Neural cell (in vitro differentiated cells): ENCODE measurements around the gene LCP2. TPM values are rescaled to one million over a fixed set of nuclear protein-coding genes. Genes with fewer than 3 reads are reported as not detected.

Experiments
- H2AFZ ChIP-seq: fragments of 200-600, 300-800 bp; sonication (generic), shearing (Covaris generic); 2 replicates; pipeline ENCODE4 v1.6.0; 2014; ENCODE audit warnings: low read depth, mild to moderate bottlenecking, antibody characterized with exemption, low read length, moderate library complexity
- H3F3A ChIP-seq: fragments of 200-600 bp; shearing (Covaris generic); 2 replicates; pipeline ENCODE4 v1.6.1; 2016; ENCODE audit warnings: mild to moderate bottlenecking, moderate library complexity, mixed read lengths, antibody characterized with exemption, low read length; ENCODE audit not compliant: insufficient read depth, poor library complexity, severe bottlenecking
- H3K27ac ChIP-seq: fragments of 200-600, 300-800 bp; sonication (generic), shearing (Covaris generic); 2 replicates; pipeline ENCODE4 v1.5.1; 2014; ENCODE audit warnings: mild to moderate bottlenecking, low read length, moderate library complexity
- H3K27me3 ChIP-seq: fragments of 300-800, 200-600 bp; sonication (generic), shearing (Covaris generic); 2 replicates; pipeline ENCODE4 v1.6.0; 2014; ENCODE audit warnings: mild to moderate bottlenecking, low read depth, low read length, moderate library complexity; ENCODE audit not compliant: insufficient read depth
- H3K36me3 ChIP-seq: fragments of 300-800, 200-600 bp; sonication (generic), shearing (Covaris generic); 2 replicates; pipeline ENCODE4 v1.5.1; 2014; ENCODE audit warnings: mild to moderate bottlenecking, antibody characterized with exemption, low read length, moderate library complexity; ENCODE audit not compliant: insufficient read depth
- H3K4me2 ChIP-seq: fragments of 300-800, 200-600 bp; sonication (generic), shearing (Covaris generic); 2 replicates; pipeline ENCODE4 v1.6.0; 2014; ENCODE audit warnings: mild to moderate bottlenecking, low read length
- H3K4me3 ChIP-seq: fragments of 300-800, 200-600 bp; sonication (generic), shearing (Covaris generic); 2 replicates; pipeline ENCODE4 v1.5.1; 2014; ENCODE audit warnings: mild to moderate bottlenecking, low read length, moderate library complexity
- H3K79me2 ChIP-seq: fragments of 200-600 bp; shearing (Covaris generic); replicated peaks from 2 replicates; pipeline ENCODE4 v1.6.0; 2014; ENCODE audit warnings: mild to moderate bottlenecking, low read length, moderate library complexity; ENCODE audit not compliant: insufficient read depth
- H3K9ac ChIP-seq: fragments of 300-800, 200-600 bp; sonication (generic), shearing (Covaris generic); 2 replicates; pipeline ENCODE4 v1.6.1; 2016; ENCODE audit warnings: mild to moderate bottlenecking, low read length, mixed read lengths
- H3K9me2 ChIP-seq: fragments of 200-600 bp; shearing (Covaris generic); 2 replicates; pipeline ENCODE4 v1.6.1; 2016; ENCODE audit warnings: mild to moderate bottlenecking, low read length, mixed read lengths; ENCODE audit not compliant: insufficient read depth
- H3K9me3 ChIP-seq: fragments of 200-600, 300-800 bp; sonication (generic), shearing (Covaris generic); 2 replicates; pipeline ENCODE4 v1.6.1; 2016; ENCODE audit warnings: mild to moderate bottlenecking, mixed run types, low read length, moderate library complexity, mixed read lengths
- H4K20me1 ChIP-seq: fragments of 200-600 bp; shearing (Covaris generic); 2 replicates; pipeline ENCODE4 v1.6.1; 2016; ENCODE audit warnings: mild to moderate bottlenecking, mixed run types; ENCODE audit not compliant: insufficient read depth
- CTCF ChIP-seq: fragments of 450-650 bp; IDR thresholded peaks from 2 replicates; pipeline ENCODE4 v1.5.1; 2014; ENCODE audit warnings: antibody characterized with exemption, mild to moderate bottlenecking, moderate library complexity; ENCODE audit not compliant: poor library complexity, severe bottlenecking
- EP300 ChIP-seq: fragments of 450-650 bp; conservative IDR thresholded peaks from 2 replicates; pipeline ENCODE4 v1.6.1; 2014; ENCODE audit warnings: antibody characterized with exemption, mild to moderate bottlenecking, moderate library complexity; ENCODE audit not compliant: poor library complexity, severe bottlenecking
- EZH2 ChIP-seq: fragments of 200-600, 300-800 bp; shearing (Covaris generic), sonication (generic); IDR thresholded peaks from 2 replicates; pipeline ENCODE4 v1.6.1; 2014; ENCODE audit warnings: antibody characterized with exemption, low read length, borderline replicate concordance, mild to moderate bottlenecking; ENCODE audit not compliant: insufficient read depth, poor library complexity, severe bottlenecking
- MXI1 ChIP-seq: fragments of 450-650 bp; conservative IDR thresholded peaks from 2 replicates; pipeline ENCODE4 v1.6.1; 2014; ENCODE audit warnings: antibody characterized with exemption, mild to moderate bottlenecking; ENCODE audit not compliant: poor library complexity, severe bottlenecking
- POLR2AphosphoS5 ChIP-seq: IDR thresholded peaks from 2 replicates; pipeline ENCODE4 v1.6.1; 2012
- RAD21 ChIP-seq: fragments of 450-650 bp; conservative IDR thresholded peaks from 2 replicates; pipeline ENCODE4 v1.6.1; 2014; ENCODE audit warnings: antibody characterized with exemption, mild to moderate bottlenecking, moderate library complexity
- REST ChIP-seq: IDR thresholded peaks from 2 replicates; pipeline ENCODE4 v1.6.1; 2012; ENCODE audit warnings: borderline replicate concordance
- SMC3 ChIP-seq: fragments of 450-650 bp; conservative IDR thresholded peaks from 2 replicates; pipeline ENCODE4 v1.6.1; 2014; ENCODE audit warnings: antibody characterized with exemption, mild to moderate bottlenecking, moderate library complexity; ENCODE audit not compliant: poor library complexity
- TAF1 ChIP-seq: IDR thresholded peaks from 2 replicates; pipeline ENCODE4 v1.6.1; 2012; ENCODE audit warnings: low read depth
- polyA plus RNA-seq: library from polyadenylated mRNA; depleted of rRNA; stranded (reverse); fragments of >200 nt; gene quantifications from 2 replicates; pipeline ENCODE4 v1.2.3, GENCODE V29; 2014

The LCP2 gene
- polyA plus RNA-seq, 1 donor from 2014 or later: not detected

- H3K9me2 ChIP-seq: no peaks in the 10 kb centered on the region
- no peaks in the 10 kb centered on the region for H3K36me3 ChIP-seq
- H3K4me2 ChIP-seq: no peak overlapping the region
- no peak overlapping the region for H3K27ac ChIP-seq
- TF ChIP-seq TAF1 (no peak), CTCF (no peak), REST (no peak), MXI1 (no peak), SMC3 (no peak), POLR2AphosphoS5 (no peak), RAD21 (no peak), EZH2 (no peak), EP300 (no peak)
- no peaks in the 10 kb centered on the region for H3K9me3 ChIP-seq
- no peaks in the 10 kb centered on the region for H3F3A ChIP-seq
- no peak overlapping the region for H3K9ac ChIP-seq
- H3K27me3 ChIP-seq: no peaks in the 10 kb centered on the region
- H4K20me1 ChIP-seq: no peaks in the 10 kb centered on the region
- H3K4me3 ChIP-seq: no peak overlapping the region
- H2AFZ ChIP-seq: no peak overlapping the region
- no peaks in the 10 kb centered on the region for H3K79me2 ChIP-seq
Measured at GRCh38 chr5:170342153-170342725, 44.7 kb upstream of the LCP2 start.

- H3K27ac ChIP-seq: no peak overlapping the region
- no peaks in the 10 kb centered on the region for H3K36me3 ChIP-seq
- no peaks in the 10 kb centered on the region for H3K9me3 ChIP-seq
- TF ChIP-seq RAD21: no peak
- no peak for TF ChIP-seq POLR2AphosphoS5
- no peak for TF ChIP-seq TAF1
- no peak for TF ChIP-seq REST
- TF ChIP-seq CTCF: no peak
- TF ChIP-seq MXI1: no peak
- no peak for TF ChIP-seq SMC3
- TF ChIP-seq EP300: no peak
- no peak for TF ChIP-seq EZH2
- H4K20me1 ChIP-seq: no peaks in the 10 kb centered on the region
- no peak overlapping the region for H3K4me2 ChIP-seq
- no peaks in the 10 kb centered on the region for H3F3A ChIP-seq
- no peak overlapping the region for H2AFZ ChIP-seq
- no peaks in the 10 kb centered on the region for H3K79me2 ChIP-seq
- H3K27me3 ChIP-seq: no peaks in the 10 kb centered on the region
- no peak overlapping the region for H3K9ac ChIP-seq
- H3K4me3 ChIP-seq: no peak overlapping the region
- no peaks in the 10 kb centered on the region for H3K9me2 ChIP-seq
Measured at GRCh38 chr5:170341545-170341944, 44.0 kb upstream of the LCP2 start.
